Brain microvascular endothelial cell (primary cell): Measurements from ENCODE around the gene HELLS.
"Not testable (repeated sequence)": the region's sequence is repeated elsewhere in the genome, so short reads cannot be mapped to it uniquely, and the experiment has no call there.

ENCODE experiments used
- DNase-seq: peaks from one replicate; pipeline ENCODE4 v3.0.0-alpha.2; 2020
- H3K27ac ChIP-seq: fragments of 250-450 bp; sonication (Bioruptor Pico); 2 replicates; pipeline ENCODE4 v1.5.1; 2020; ENCODE audit warnings: mild to moderate bottlenecking, moderate library complexity
- H3K27me3 ChIP-seq: fragments of 250-450 bp; sonication (Bioruptor Pico); replicated peaks from 2 replicates; pipeline ENCODE4 v1.5.1; 2020; ENCODE audit warnings: mild to moderate bottlenecking
- H3K36me3 ChIP-seq: fragments of 250-450 bp; sonication (Bioruptor Pico); replicated peaks from 2 replicates; pipeline ENCODE4 v1.5.1; 2020; ENCODE audit warnings: mild to moderate bottlenecking
- H3K4me3 ChIP-seq: 2 replicates; pipeline ENCODE4 v1.5.1; 2011; ENCODE audit warnings: low read depth, mild to moderate bottlenecking, control low read depth, low read length, moderate library complexity
- CTCF ChIP-seq: IDR thresholded peaks from 2 replicates; pipeline ENCODE4 v1.5.1; 2011; ENCODE audit warnings: low read depth, mild to moderate bottlenecking, moderate library complexity, low read length, control low read depth, inconsistent platforms; ENCODE audit errors: missing control alignments
- in situ Hi-C: cut with HindIII; loops from 2 replicates; pipeline ENCODE4 v1.10.0; 2017; ENCODE audit warnings: low sequenced_read_pairs, low pct_ligation_motif_present

The HELLS gene

GRCh38 chr10:94630017-94630688, 84.6 kb downstream of the HELLS start:
- DNase-seq = no peak

GRCh38 chr10:94631077-94631875, 85.7 kb downstream of the HELLS start:
- no peak overlapping the region for H3K27ac ChIP-seq
- H3K27me3 ChIP-seq = no peaks in the 10 kb centered on the region
- in situ Hi-C loops = no loop called here
- H3K36me3 ChIP-seq = no peaks in the 10 kb centered on the region
- no peak overlapping the region for H3K4me3 ChIP-seq
- DNase-seq = no peak
- no peak for TF ChIP-seq CTCF

More at GRCh38 chr10:94630017-94630688, 84.6 kb downstream of the HELLS start:
- in situ Hi-C loops = no loop called here
- Histone ChIP-seq H3K27ac (no peak overlapping the region), H3K4me3 (no peak overlapping the region), H3K27me3 (no peaks in the 10 kb centered on the region), H3K36me3 (no peaks in the 10 kb centered on the region)
- TF ChIP-seq CTCF = peak; percentile 54

- Histone ChIP-seq H3K4me3 (no peak overlapping the region), H3K27me3 (no peaks in the 10 kb centered on the region), H3K27ac (no peak overlapping the region), H3K36me3 (no peaks in the 10 kb centered on the region)
- DNase-seq = no peak
- in situ Hi-C loops = no loop called here
- no peak for TF ChIP-seq CTCF
These were observed 87.4 kb downstream of the HELLS start for GRCh38 chr10:94632954-94633353.

GRCh38 chr10:94638097-94638496, 92.5 kb downstream of the HELLS start:
- H3K36me3 ChIP-seq, H3K27ac ChIP-seq, DNase-seq, in situ Hi-C loops, H3K27me3 ChIP-seq, H3K4me3 ChIP-seq: not testable (repeated sequence)

GRCh38 chr10:94639902-94640301, 94.3 kb downstream of the HELLS start:
- in situ Hi-C loops = no loop called here
- TF ChIP-seq CTCF = no peak
- no peaks in the 10 kb centered on the region for H3K36me3 ChIP-seq
- no peak for DNase-seq
- H3K27me3 ChIP-seq = no peaks in the 10 kb centered on the region
- H3K4me3 ChIP-seq = no peak overlapping the region
- H3K27ac ChIP-seq = no peak overlapping the region

GRCh38 chr10:94640562-94640961, 95.0 kb downstream of the HELLS start:
- H3K4me3 ChIP-seq = no peak overlapping the region
- TF ChIP-seq CTCF = no peak
- H3K36me3 ChIP-seq = no peaks in the 10 kb centered on the region
- in situ Hi-C loops = no loop called here
- DNase-seq = no peak
- H3K27ac ChIP-seq = no peak overlapping the region
- H3K27me3 ChIP-seq = no peaks in the 10 kb centered on the region
